Measurements from ENCODE around the gene KCNT1. TPM values are rescaled to one million over a fixed set of nuclear protein-coding genes. Genes with fewer than 3 reads are reported as not detected.

The KCNT1 gene
- total RNA-seq, 4 donors from 2014 or later = 0.21 TPM; not detected in 3

DNA sequence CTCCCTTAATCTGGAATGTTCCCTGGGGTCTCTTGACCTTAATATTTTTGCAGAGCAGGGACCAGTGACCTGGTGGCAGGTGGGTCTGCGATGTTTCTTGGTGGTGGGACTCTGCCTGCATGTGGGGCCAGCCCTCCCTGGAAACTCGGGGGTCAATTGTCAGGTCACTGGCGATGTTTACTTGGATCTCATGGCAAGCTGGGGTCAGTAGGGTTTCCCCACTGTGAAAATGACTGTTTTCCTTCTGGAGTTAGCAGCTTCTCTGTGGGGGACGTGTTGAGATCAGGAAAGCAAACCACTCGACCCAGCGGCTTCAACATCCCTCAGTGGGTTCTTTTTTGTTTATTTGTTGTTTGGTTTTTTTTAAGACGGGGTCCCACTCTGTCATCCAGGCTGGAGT lies 73.9 kb downstream of the KCNT1 start:
- 43 to 45% methylated on average over 7 of the region's 7 CpGs for WGBS, 2 donors
- intact Hi-C loops (cut with DNase I) = no loop called here
- Histone ChIP-seq H3K27me3 (no peaks in the 10 kb centered on the region), H3K27ac (no peak overlapping the region), H3K36me3 (no peaks in the 10 kb centered on the region), H3K4me3 (replicated peaks in 1 of 3) (no peak overlapping the region), H3K4me1 (no peaks in the 10 kb centered on the region), H3K9me3 (no peaks in the 10 kb centered on the region)
- no peak for DNase-seq
- no peak for TF ChIP-seq POLR2A (IDR thresholded peaks at IDR 0.05)
- TF ChIP-seq, protein P1, sequence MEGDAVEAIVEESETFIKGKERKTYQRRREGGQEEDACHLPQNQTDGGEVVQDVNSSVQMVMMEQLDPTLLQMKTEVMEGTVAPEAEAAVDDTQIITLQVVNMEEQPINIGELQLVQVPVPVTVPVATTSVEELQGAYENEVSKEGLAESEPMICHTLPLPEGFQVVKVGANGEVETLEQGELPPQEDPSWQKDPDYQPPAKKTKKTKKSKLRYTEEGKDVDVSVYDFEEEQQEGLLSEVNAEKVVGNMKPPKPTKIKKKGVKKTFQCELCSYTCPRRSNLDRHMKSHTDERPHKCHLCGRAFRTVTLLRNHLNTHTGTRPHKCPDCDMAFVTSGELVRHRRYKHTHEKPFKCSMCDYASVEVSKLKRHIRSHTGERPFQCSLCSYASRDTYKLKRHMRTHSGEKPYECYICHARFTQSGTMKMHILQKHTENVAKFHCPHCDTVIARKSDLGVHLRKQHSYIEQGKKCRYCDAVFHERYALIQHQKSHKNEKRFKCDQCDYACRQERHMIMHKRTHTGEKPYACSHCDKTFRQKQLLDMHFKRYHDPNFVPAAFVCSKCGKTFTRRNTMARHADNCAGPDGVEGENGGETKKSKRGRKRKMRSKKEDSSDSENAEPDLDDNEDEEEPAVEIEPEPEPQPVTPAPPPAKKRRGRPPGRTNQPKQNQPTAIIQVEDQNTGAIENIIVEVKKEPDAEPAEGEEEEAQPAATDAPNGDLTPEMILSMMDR (IDR thresholded peaks at IDR 0.05) = no peak

DNA sequence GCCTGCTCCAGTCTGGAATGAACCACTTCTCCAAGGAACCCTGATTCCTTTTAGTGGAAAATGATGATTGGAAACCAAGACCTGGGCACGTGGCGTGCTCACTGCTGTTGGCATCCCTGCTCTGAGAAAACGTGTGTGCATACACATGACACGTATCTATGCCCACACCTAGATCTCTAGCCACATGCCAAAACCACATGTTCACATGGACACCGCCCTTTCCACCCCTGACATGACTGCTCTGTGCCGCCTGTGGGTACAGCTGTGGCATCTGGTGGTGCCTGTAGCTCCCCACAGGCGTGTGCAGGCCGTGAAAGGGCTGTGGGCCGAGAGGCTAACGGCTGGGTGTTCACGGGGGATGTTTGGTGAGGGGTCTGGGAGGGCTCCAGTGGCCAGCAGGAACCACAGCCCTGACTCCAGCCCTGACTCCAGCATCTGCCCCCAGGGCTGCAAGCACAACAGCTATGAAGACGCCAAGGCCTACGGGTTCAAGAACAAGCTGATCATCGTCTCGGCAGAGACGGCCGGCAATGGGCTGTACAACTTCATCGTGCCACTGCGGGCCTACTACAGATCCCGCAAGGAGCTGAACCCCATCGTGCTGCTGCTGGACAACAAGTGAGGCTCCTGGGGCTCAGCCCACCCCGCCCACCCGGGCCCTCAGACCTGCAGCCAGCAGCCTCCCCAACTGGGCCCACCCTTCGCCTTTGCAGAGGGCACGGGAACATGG lies 75.1 kb downstream of the KCNT1 start:
- 87 to 88% methylated on average over 13 to 21 of the region's 25 CpGs for WGBS, 2 donors
- Histone ChIP-seq H3K27me3 (no peaks in the 10 kb centered on the region), H3K36me3 (no peaks in the 10 kb centered on the region), H3K4me3 (replicated peaks in 1 of 3) (no peak overlapping the region), H3K9me3 (no peaks in the 10 kb centered on the region), H3K27ac (no peak overlapping the region), H3K4me1 (no peaks in the 10 kb centered on the region)
- intact Hi-C loops (cut with DNase I) = no loop called here
- DNase-seq = no peak
- TF ChIP-seq, protein P1 (IDR thresholded peaks at IDR 0.05) = no peak
- TF ChIP-seq POLR2A (IDR thresholded peaks at IDR 0.05) = no peak

DNA sequence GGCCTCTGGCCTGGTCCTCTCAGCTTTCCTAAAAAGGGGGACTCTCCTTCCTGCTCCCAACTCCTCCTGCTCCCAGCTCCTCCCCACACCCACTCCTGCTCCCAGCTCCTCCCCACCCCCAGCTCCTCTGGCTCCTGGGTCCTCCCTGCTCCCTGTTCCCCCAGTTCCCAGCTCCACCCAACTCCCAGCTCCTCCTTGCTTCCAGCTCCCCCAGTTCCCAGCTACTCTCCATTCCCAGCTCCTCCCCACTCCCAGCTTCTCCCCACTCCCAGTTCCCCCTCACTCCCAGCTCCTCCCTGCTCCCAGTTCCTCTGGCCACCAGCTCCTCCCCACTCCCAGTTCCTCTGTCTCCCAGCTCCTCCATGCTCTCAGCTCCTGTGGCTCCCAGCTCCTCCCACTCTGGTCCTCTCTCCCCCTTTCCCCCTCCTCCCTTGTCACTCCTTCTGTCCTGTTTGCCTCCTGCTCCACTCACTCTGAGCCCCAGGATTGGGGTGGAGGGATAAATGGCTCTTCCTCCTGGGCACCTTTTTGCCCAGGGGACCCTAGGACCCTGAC lies 75.7 kb downstream of the KCNT1 start:
- no peak for DNase-seq
- Histone ChIP-seq H3K36me3 (no peaks in the 10 kb centered on the region), H3K4me3 (replicated peaks in 1 of 3) (no peak overlapping the region), H3K27ac (no peak overlapping the region), H3K4me1 (no peaks in the 10 kb centered on the region), H3K27me3 (no peaks in the 10 kb centered on the region), H3K9me3 (no peaks in the 10 kb centered on the region)
- no peak for TF ChIP-seq POLR2A (IDR thresholded peaks at IDR 0.05)
- TF ChIP-seq, protein P1 (IDR thresholded peaks at IDR 0.05) = no peak
- intact Hi-C loops (cut with DNase I) = no loop called here

DNA sequence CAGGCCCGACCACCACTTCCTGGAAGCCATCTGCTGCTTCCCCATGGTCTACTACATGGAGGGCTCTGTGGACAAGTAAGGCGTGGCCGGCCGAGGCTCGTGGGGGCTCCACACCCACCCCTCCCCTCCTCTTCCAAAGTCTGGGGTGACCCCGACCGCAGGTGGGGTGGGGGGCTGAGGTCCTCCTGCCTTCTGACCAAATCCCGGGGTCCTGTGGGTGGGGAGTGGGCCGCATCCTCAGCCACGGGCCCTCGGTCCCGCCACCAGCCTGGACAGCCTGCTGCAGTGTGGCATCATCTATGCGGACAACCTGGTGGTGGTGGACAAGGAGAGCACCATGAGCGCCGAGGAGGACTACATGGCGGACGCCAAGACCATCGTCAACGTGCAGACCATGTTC lies 76.4 kb downstream of the KCNT1 start:
- no peaks in the 10 kb centered on the region for H3K9me3 ChIP-seq
- H3K4me3 ChIP-seq (replicated peaks in 1 of 3) = no peak overlapping the region
- no peaks in the 10 kb centered on the region for H3K36me3 ChIP-seq
- no peak overlapping the region for H3K27ac ChIP-seq
- no peaks in the 10 kb centered on the region for H3K4me1 ChIP-seq
- intact Hi-C loops (cut with DNase I) = no loop called here
- no peak for TF ChIP-seq POLR2A (IDR thresholded peaks at IDR 0.05)
- TF ChIP-seq, protein P1 (IDR thresholded peaks at IDR 0.05) = no peak
- H3K27me3 ChIP-seq = no peaks in the 10 kb centered on the region
- DNase-seq = no peak
- 93 to 100% methylated on average over 7 of the region's 19 CpGs for WGBS, 2 donors

DNA sequence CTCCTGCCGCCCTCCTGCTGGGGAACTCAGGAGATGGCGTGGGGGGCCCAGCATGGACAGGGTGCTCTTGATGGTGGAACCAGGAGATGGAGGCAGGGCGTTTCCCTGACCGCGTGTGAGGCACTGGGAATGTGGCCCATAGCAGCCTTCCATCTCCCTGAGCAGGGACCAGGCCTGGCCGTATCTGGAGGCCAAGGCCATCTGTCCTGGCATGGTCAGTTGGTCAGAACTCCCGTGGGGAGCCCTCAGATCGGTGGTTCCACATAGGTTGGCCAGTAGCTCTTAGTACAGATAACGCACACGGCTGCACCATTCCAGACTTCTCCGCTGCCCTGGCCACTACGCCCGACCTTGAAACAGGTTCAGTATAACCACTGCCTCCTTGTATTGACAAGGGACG lies 77.6 kb downstream of the KCNT1 start:
- intact Hi-C loops (cut with DNase I) = no loop called here
- WGBS, 2 donors = 79 to 89% methylated on average over 13 of the region's 14 CpGs
- Histone ChIP-seq H3K4me1 (no peaks in the 10 kb centered on the region), H3K36me3 (no peaks in the 10 kb centered on the region), H3K27ac (no peak overlapping the region), H3K27me3 (no peaks in the 10 kb centered on the region), H3K4me3 (replicated peaks in 1 of 3) (no peak overlapping the region), H3K9me3 (no peaks in the 10 kb centered on the region)
- no peak for DNase-seq
- TF ChIP-seq, protein P1 (IDR thresholded peaks at IDR 0.05) = no peak
- no peak for TF ChIP-seq POLR2A (IDR thresholded peaks at IDR 0.05)

Measured in thyroid gland (tissue), 4 donors.